Nephron (organoid): ENCODE results near the gene CBY2.

Experiments
- H3K27ac Mint-ChIP-seq, 3 experiments: 2 replicates each; pipeline ENCODE4 v1.8.0; 2020; ENCODE audit warnings: mixed read lengths in 3 of 3, mild to moderate bottlenecking in 2 of 3, moderate library complexity in 1 of 3
- H3K27me3 Mint-ChIP-seq: 2 replicates; pipeline ENCODE4 v1.8.0; 2021; ENCODE audit warnings: low read depth, mild to moderate bottlenecking, moderate library complexity, mixed read lengths
- H3K36me3 Mint-ChIP-seq: 2 replicates; pipeline ENCODE4 v1.8.0; 2020; ENCODE audit warnings: low read depth, mixed read lengths
- H3K4me1 Mint-ChIP-seq: 2 replicates; pipeline ENCODE4 v1.8.0; 2020; ENCODE audit warnings: mixed read lengths
- H3K4me3 Mint-ChIP-seq, 3 experiments: 2 replicates each; pipeline ENCODE4 v1.8.0; 2020; ENCODE audit warnings: mild to moderate bottlenecking in 3 of 3, mixed read lengths in 3 of 3, moderate library complexity in 2 of 3
- H3K9me3 Mint-ChIP-seq: 2 replicates; pipeline ENCODE4 v1.8.0; 2020; ENCODE audit warnings: mixed read lengths
- CTCF ChIP-seq, 3 experiments: fragments of 200-600 bp; sonication (generic); IDR thresholded peaks; one replicate each; pipeline ENCODE4 v1.5.0; 2021; ENCODE audit warnings: antibody characterized with exemption in 3 of 3; ENCODE audit not compliant: unreplicated experiment in 3 of 3

The CBY2 gene

GRCh38 chr13:45717349-45717748, 15.2 kb downstream of the CBY2 start:
- H3K27ac Mint-ChIP-seq: peak overlapping the region in 2 of 3 experiments; percentile 1 to 80
- H3K4me1 Mint-ChIP-seq: peaks cover 38% of the 10 kb centered on the region
- H3K4me3 Mint-ChIP-seq: no peak overlapping the region
- H3K36me3 Mint-ChIP-seq: no peaks in the 10 kb centered on the region
- TF ChIP-seq CTCF (IDR thresholded peaks at IDR 0.05; ENCODE audit: unreplicated experiment in 3 of 3): no peak
- no peaks in the 10 kb centered on the region for H3K27me3 Mint-ChIP-seq
- H3K9me3 Mint-ChIP-seq: peaks cover under 1% of the 10 kb centered on the region

GRCh38 chr13:45718063-45718462, 15.9 kb downstream of the CBY2 start:
- no peak overlapping the region for H3K4me3 Mint-ChIP-seq
- no peaks in the 10 kb centered on the region for H3K27me3 Mint-ChIP-seq
- TF ChIP-seq CTCF (IDR thresholded peaks at IDR 0.05; ENCODE audit: unreplicated experiment in 3 of 3): peak; percentile 9 to 56 (median 38)
- no peaks in the 10 kb centered on the region for H3K36me3 Mint-ChIP-seq
- peak overlapping the region in 2 of 3 experiments; percentile 37 to 80 for H3K27ac Mint-ChIP-seq
- no peaks in the 10 kb centered on the region for H3K9me3 Mint-ChIP-seq
- peaks cover 39% of the 10 kb centered on the region for H3K4me1 Mint-ChIP-seq

GRCh38 chr13:45718992-45719391, 16.9 kb downstream of the CBY2 start:
- no peak overlapping the region for H3K4me3 Mint-ChIP-seq
- H3K4me1 Mint-ChIP-seq: peaks cover 42% of the 10 kb centered on the region

GRCh38 chr13:45721203-45721731, 19.1 kb downstream of the CBY2 start:
- Mint-ChIP-seq H3K9me3 (no peaks in the 10 kb centered on the region), H3K27ac (no peak overlapping the region), H3K4me1 (peaks cover 42% of the 10 kb centered on the region), H3K36me3 (no peaks in the 10 kb centered on the region), H3K4me3 (no peak overlapping the region), H3K27me3 (peaks cover 5% of the 10 kb centered on the region)
- TF ChIP-seq CTCF (IDR thresholded peaks at IDR 0.05; ENCODE audit: unreplicated experiment in 3 of 3): no peak

More at GRCh38 chr13:45718992-45719391, 16.9 kb downstream of the CBY2 start:
- Mint-ChIP-seq H3K9me3 (no peaks in the 10 kb centered on the region), H3K27ac (peak overlapping the region; percentile 21 to 58 (median 47)), H3K36me3 (no peaks in the 10 kb centered on the region), H3K27me3 (no peaks in the 10 kb centered on the region)
- TF ChIP-seq CTCF (IDR thresholded peaks at IDR 0.05; ENCODE audit: unreplicated experiment in 3 of 3): no peak

- Mint-ChIP-seq H3K27me3 (peaks cover 13% of the 10 kb centered on the region), H3K4me3 (no peak overlapping the region), H3K9me3 (no peaks in the 10 kb centered on the region), H3K36me3 (no peaks in the 10 kb centered on the region), H3K27ac (no peak overlapping the region), H3K4me1 (peaks cover 24% of the 10 kb centered on the region)
- no peak for TF ChIP-seq CTCF (IDR thresholded peaks at IDR 0.05; ENCODE audit: unreplicated experiment in 3 of 3)
These were observed 21.7 kb downstream of the CBY2 start for GRCh38 chr13:45723798-45724197.

GRCh38 chr13:45728759-45729158, 26.6 kb downstream of the CBY2 start:
- peaks cover 24% of the 10 kb centered on the region for H3K27me3 Mint-ChIP-seq
- no peak overlapping the region for H3K27ac Mint-ChIP-seq
- no peak overlapping the region for H3K4me3 Mint-ChIP-seq

More at GRCh38 chr13:45728759-45729158, 26.6 kb downstream of the CBY2 start:
- no peaks in the 10 kb centered on the region for H3K4me1 Mint-ChIP-seq
- peak in 2 of 3 experiments; percentile 12 to 29 for TF ChIP-seq CTCF (IDR thresholded peaks at IDR 0.05; ENCODE audit: unreplicated experiment in 3 of 3)
- H3K36me3 Mint-ChIP-seq: no peaks in the 10 kb centered on the region
- no peaks in the 10 kb centered on the region for H3K9me3 Mint-ChIP-seq
